Kasumi-1 (cell line): Measurements from ENCODE around the gene NDUFAF8.

Experiments
- DNase-seq, 2 experiments: peaks; one replicate each; lab custom pipeline; 2025; lab: John Stamatoyannopoulos, UW

NDUFAF8 gene

DNA sequence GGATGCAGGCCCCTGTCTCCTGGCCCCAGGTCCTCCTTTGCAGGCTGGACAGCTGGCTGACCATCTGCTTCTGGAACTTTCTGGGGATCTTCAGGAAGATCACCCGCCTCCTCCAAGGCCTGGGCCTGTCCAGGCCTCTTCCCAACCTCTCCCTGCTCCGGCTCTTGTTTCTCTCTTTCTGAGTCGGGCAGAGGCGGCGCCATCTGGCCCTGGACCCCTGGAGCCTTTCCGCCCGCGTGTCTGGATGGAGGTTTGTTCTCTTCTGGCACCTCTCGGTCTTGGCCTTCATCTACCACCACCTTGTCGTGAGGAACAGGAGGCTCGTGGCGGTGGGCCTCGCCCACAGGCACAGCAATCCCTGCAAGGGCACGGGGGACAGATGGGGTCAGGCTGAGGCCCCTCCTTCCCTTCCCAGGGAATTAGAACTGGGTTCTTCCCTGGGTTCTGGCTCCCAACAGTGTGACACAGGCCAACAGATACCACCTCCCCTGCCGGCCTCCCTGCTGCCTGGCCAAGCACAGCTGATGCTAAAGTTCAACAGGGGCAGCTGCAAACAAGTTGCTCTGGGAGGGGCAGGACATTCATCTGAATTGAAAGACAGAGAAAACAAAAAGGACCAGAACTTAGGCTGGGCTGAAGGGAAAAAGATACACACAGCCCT, 13.3 kb downstream of the NDUFAF8 start:
- DNase-seq = no peak

DNA sequence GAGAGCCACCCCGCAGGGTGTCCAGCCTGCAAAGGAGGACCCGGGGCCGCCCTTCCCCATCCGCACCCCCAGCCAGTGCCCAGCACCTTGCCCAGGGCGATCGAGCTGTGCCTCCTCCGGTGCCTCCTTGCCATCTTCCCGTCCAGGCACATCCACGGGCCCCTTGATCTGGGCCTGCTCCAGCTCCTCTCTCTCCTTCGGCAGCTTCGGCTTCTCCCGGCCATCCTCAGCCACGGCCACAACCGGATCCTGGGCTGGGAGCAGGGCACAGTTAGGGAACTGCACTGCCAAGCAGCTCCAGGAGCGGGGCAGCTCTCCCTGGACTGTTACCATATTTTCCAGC, 13.8 kb downstream of the NDUFAF8 start:
- no peak for DNase-seq

DNA sequence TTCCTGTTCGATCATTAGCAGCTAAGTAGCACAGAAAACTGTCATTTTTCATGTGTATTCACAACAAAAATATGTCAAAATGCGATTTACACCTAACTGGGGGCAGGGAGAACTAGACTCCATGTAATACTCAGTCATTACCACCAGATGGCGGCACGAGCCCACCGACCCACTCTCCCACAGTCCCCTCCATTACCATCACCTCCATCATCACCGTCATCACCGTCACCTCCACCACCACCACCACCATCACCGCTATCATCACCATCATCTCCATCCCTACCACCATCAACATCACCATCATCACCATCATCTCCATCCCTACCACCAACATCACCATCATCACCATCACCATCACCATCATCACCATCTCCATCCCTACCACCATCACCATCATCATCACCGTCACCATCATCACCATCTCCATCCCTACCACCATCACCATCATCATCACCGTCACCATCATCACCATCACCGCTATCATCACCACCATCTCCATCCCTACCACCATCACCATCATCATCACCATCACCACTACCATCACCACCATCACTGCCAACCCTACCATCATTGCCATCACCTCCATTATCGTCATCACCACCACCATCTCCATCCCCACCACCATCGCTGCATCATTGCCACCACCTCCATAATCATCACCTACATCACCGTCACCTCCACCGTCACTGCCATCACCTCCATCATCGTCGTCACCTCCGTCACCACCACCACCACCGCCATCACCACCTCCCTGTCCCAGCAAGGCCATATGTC, 14.4 kb downstream of the NDUFAF8 start:
- peak; percentile 60 to 73 for DNase-seq

DNA sequence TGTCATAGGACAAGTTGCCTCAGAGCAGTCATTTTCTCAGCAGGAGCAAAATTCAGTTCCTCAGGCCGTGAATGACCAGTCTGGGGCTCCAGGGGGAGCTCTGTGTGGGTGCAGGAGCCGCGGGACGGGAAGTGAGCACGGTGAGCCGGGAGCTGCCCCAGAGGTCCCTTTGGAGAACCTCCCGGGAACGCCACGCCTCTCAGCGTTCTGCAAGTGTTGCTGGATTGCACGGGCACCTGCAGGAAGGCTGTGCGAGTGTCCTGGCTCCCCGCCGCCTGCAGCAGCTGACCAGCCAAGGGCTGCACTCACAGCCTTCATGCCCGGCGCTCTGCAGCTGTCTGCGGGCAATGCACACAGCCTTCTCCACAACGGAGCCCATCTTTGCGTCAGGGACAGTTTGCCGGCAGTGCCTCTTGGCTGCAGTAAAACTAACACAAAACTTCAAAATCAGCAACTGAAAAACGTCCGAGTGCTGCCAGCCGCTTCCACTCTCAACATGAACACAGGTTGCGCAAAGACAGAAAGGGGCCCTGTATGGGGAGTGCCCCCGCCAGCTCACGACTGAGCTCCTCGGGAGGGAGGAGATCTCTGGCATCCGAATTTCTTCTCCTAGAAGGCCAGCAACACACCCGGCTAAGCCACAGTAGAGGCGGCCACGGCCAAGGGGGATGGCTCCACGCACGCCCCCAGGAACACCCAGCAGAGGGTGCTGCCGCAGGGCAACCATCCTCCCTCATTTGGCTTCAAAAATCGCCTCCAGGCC, 16.0 kb downstream of the NDUFAF8 start:
- DNase-seq = peak; percentile 91

DNA sequence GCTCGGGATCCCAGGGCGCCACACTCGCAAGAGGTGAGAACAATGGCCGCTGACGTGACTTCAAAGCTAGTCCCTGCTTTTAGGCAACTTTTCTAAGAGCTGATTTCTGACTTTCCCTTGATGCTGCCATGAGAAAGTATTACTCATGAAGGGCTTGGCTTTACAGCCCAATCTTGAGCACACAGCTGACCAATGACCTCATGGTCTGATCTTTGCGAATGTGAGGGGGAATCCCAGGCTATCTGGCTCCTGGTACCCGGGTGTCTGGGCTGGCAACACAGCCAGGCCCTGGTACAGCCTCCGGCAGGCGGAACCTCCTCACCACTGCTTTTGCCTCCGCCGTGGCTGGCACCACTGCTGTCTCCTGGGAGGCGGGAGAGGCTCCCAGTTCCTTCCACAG, 17.5 kb downstream of the NDUFAF8 start:
- DNase-seq = no peak

DNA sequence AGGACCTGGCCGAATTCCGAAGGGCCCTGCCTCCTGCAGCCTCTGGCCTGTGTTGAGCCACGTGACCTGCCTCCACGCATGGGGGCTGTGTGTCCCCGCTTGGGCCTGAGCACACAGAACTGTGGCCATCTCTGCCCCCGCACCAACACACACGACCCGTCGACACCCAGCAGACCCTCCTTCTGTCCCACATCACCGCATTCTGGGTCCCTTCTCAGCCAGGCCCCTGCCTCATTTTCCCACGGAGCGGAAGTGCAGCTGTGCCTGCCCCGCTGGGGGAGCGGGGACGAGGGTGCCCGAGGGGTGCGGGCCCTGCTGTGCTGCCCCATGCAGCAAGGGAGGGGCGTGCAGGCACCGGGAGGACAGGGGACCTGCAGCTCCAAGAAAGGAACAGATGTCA, 18.4 kb downstream of the NDUFAF8 start:
- DNase-seq = no peak

DNA sequence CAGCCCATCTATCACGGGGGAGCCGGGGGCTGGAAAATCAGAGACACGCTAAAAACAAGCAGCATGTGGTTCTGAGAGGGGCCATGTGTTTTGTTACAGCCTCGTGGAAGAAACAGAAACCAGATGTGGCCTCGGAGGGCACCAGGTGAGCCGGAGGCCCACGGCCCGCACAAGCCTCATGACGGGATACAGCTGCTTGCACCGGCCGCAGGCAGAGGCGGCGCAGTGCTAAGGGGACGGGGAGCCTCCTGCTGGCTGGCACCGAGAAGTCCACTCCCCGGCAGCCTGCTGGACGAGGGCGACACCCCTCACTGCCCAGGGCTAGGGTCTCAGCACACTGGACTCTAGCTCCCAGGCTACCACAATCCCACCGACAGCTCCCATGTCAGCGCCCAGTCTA, 19.2 kb downstream of the NDUFAF8 start:
- no peak for DNase-seq

DNA sequence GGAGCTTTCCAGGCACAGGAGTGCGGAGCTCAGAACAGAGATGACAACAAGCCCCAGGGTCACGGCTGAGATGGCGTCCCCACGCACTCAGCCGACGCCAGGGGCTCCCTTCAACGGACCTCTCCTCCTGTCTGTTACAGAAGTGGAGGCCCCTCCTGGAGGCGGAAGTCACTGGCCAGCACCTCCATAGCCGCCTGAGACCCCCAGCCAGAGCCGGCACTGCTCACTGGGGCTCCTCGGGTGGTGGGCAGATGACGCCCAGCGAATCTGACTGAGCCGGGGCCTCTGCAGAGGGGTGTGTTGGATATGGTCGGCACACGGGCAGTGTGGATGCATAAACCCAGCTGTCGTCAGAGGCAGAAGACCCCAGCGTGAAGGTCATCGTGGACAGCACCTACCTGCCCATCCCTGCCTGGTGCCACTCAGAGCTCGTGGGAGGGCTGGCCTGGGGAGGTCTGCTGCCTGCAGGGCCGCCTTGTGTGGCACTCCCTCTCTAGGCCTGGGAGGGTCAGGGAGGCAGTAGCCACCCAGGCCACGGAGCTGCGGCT, 20.0 kb downstream of the NDUFAF8 start:
- no peak for DNase-seq

DNA sequence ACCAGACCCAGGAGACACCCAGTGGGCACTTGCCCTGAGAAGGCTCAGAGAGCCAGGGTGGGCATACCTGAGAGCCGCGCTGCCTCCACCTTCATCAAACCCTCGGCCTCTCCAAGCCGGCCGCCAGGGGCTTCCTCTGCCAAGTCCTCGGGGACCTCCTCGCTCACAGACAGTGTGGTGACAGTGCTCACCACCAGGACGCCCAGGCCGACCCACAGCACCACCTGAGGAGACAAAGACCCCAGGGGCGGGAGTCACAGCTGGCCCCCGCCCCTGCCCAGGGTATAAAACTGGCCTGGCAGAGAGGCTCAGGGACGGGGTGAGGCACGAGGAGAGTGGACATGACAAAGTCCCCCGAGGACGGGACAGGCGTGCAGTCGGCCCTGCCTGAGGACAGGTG, 21.1 kb downstream of the NDUFAF8 start:
- DNase-seq = no peak

DNA sequence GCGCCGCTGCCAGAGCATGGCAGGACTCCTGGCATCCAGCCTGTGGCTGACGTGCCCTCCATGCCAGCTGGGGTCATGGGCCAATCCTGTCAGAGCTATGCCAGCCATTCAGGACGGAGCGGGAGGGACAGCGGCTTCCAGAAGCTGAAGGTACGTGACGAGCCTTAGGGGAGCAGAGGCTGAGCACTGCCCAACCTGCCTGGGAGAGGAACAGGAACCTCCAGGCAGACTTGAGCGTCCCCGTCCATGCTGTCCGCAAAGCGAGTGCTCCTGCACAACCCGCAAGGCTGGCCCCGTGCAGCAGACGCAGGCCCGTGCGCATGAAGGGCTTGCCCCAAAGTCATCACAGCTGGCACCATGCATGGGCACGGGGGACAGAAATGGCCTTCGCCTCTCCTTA, 21.5 kb downstream of the NDUFAF8 start:
- DNase-seq = no peak

DNA sequence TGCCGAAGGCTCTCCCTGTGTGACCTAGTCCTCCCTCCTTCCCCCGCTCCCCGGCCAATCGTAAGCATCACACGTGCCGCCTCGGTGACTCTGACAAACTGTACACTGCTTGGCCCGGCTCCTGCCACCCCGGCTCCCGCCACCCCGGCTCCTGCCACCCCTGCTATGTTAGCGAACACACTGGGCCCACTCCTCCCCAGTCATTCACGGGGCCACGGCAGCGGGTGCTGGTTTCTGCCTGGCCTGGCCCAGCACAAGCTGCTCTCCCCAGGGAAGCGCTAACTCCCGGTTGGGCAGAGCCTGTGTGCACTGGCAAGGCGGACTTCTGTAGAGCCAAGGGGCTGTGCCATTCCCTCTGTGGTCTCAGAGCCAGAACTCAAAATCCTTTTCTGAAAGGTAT, 22.0 kb downstream of the NDUFAF8 start:
- DNase-seq = no peak

DNA sequence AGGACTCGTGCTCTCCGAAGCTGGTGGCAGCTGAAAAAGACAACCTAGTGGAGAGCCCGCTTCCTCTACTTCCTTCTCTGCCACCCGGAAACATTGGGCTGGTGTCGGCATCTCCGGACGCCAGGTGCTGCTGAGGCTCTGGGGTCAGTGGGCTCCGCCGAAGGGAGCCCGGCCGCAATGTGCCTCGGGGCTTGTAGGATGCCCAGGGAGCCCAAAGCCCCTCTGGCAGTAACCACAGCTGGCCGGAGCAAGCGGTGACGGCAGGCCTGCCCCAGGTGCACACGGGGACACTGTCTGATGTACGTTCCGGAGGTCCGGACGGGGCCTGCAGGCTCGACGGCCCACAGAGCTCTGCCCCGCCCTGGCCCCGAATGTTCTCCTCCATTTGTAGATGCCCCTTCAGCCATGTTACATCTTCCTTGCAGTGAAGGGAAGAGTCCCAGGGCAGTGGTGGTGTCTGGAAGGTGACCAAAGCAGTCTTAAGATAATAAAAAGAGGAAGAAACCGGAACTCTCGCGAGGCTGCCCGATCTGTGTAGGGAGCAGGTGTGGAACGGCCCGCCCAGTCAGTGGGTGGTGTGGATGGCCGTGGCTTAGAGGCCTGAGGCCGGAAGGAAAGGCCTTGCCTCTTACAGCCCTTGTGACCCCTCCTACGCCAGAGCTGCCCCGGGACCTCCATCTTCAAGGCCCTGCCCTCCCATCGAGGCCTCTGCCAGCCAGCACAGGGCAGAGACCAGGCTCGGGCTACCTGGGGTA, 22.6 kb downstream of the NDUFAF8 start:
- no peak for DNase-seq

DNA sequence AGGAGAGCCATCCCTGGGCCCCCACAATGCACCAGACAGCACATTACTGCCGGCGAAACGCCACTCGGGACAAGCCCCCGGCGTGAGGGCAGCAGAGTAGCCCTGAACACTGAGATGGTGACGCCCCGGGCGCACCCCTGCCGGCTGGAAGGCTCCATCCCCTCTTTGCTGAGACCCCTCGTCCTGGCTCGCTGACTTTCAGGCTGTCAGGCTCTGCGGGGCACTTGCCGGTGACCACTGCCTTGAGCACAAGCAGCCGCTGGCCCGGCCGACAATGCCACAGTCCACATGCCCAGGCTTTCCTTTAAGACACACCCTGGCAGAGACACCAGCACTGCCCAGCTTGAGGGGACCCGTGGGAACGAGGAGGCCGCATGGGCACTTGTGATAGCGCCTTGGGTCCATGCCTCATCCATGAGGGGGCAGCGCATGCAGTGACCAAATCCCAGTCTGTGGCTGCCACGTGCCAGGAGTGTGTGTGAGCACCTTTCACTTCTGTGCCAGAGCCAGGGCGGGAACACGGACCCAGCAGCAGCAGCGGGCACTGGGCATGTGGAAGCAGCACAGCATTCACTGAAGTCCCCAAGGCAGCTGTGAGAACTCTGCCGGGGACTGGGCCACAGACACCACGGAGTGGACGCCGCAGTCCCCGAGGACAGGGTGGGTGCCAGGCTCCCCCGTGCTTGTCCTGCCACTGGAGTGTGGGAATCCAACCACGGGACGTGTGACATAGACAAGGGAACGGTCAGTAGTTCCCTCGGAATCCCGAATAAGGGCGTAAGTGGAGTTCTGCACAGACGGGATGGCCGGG, 24.5 kb downstream of the NDUFAF8 start:
- DNase-seq = no peak

DNA sequence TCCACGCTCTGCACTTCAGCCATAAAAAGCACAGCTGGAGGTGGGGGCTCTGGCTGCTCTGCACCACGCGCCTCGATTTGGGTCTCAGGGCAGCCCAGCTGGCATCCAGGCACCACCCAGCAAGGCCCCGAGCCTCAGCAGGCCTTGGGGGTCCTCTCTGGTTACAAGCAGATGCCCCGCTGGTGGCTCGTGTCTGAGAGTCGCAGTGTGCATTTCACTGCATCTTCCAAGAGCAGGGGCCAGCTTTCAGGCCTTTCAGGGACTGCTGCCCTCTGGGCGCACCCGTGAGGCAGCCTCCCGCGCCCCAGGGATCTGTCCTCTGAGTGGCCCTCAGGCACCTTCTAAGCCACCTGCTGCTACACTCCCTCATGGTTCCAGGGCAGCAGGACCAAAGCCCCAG, 25.5 kb downstream of the NDUFAF8 start:
- DNase-seq = no peak

DNA sequence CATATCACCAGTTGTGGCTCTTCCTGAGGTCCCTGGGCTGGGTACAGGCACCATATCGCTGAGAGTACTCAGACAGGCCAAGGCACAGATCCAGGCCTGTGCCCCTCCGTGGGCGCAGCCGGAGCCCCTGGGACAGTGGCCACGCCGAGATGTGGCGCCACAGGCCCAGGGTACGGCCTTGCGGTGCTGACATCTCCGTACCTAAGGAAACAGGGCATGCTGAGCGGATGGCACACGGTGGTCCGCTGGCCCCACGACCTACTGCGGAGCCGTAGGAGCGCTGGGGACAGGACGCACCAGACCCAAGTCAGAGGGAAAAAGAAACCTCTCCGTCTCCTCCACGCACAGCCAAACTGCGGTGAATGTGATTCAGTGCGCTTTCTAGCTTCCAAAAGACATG, 26.5 kb downstream of the NDUFAF8 start:
- no peak for DNase-seq

DNA sequence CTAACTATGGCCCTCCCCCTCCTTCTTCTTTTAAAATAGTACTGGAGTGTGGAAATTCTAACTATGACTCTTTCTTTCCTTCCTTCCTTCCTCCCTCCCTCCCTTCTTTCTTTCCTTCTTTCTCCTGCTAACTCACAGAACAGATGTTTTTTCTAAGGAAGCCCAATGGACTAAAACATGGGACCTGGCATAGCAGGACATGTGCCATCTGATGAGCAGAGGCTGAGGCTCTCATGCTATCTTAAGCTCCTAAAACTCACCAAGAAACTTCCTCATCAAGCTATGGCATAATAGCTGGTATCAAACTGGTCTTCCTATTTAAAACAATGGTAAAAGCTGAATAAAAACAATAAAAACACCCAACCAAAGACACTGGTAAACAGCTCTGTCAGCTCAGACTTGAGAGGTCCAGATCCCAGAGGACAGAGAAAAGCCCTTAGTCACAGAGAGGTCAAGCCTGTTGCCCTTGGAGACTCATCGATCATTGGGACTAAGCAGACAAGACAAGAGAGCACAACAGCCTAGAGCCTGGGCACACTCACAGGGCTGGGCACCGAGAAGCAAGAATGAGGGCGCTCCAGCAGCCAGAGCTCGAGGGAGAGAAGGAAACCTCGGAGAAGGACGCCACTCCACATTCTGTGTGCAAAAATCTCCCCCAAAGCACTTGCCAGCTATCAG, 28.4 kb downstream of the NDUFAF8 start:
- peak in 1 of 2 experiments; percentile 29 for DNase-seq

DNA sequence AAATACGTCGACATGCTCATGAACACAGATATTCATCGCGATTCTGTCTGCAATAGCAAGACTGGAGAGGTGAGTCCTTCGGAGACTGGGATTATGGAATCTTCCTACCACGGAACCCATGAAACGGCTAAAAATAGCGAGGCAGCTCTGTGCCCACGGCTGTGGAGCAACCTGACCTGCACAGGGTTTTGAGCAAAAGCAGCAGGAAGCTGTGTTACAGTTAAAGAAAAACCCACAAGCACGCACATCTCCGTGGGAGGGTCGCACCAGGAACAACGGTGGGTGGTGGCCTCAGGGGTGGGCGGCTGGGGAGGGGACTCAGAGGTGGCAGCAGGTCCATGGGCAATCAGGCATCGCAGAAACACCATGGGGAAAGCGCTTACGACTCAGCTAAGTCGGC, 31.2 kb downstream of the NDUFAF8 start:
- peak; percentile 64 to 75 for DNase-seq

DNA sequence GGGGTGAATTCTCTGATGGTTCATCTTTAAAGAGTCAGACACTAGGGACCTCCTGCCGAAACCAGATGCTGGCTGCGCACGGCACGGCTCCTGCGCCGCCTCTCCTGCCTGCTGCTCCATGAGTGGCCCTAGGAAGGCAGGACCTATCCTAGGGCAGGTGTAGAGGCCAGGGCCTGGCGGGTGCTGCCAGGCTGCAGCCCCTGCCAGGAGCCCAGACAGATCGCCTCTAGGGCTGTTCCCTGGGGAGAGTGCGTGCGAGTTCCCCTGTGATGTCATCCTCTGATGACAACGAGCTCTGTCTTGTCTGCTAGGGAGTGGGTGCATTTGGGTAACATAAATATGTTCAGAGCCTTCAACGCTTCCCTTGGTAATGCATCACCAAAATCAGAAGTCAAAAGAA, 32.1 kb downstream of the NDUFAF8 start:
- no peak for DNase-seq

DNA sequence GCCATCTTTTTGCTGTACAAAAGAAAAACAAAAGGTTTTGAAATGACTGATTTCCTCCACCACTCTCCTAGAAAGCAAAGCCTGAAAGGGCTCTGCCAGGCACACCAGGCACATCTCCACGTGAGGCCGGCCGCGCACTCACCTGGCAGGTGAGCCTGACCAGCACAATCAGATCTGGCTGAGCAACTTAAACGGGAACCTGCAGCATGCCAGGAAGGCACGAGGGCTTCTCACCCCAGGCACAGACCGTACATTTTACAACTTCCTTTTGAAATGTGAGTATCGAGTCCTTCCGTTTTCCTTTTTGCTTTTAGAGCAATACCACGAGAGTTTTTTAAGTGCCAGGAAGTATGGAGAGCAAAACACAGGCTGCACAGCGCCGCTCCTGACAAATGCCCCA, 33.5 kb downstream of the NDUFAF8 start:
- peak; percentile 94 to 95 for DNase-seq

DNA sequence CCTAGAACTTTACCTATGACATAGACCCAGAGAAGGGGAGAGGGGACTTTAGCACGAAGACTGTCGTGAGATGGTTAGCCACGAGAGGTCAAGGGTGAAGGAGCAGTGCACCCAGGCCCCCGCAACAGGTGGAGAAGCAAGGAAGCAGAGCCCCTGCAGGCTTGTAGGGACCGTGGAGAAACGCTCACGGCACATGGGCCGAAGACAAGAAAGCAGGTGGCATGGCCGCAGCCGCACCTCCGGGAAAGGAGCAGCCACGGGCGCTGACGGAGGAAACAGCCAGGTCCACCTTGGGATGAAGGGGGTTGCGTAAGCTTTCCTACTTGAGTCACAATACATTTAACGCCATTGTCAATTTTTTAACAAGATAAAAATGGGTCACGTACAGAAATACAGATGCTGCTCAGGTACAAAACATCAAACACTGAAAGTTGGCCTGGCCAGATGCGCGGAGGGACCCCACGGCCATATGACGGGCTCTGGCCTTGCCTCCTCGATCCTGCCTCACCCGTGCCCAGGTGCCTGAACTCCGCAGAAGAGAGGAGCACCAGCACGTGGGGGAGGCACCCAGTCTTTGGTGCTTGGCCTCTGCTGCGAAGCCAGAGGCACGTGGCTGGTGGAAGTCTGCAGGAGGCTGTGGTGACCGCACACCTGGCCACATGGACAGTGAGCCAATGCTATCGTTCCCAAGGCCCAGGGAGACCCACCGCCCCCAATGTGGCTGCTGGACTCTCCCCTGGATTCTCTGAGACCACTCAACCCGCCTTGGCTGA, 34.8 kb downstream of the NDUFAF8 start:
- DNase-seq = no peak
